HFFc6 (cell line): ENCODE data around the gene TTBK2. TPM values are rescaled to one million over a fixed set of nuclear protein-coding genes. Genes with fewer than 3 reads are reported as not detected.

ENCODE experiments used
- DNase-seq: peaks from one replicate; pipeline ENCODE4 v3.0.0-alpha.2; 2018
- H3K27ac Mint-ChIP-seq: 2 replicates; pipeline ENCODE4 v1.8.0; 2020; ENCODE audit warnings: mild to moderate bottlenecking, mixed read lengths
- H3K27me3 Mint-ChIP-seq: 2 replicates; pipeline ENCODE4 v1.8.0; 2021; ENCODE audit warnings: mild to moderate bottlenecking, moderate library complexity, mixed read lengths; ENCODE audit not compliant: insufficient read depth
- H3K36me3 Mint-ChIP-seq: 2 replicates; pipeline ENCODE4 v1.8.0; 2021; ENCODE audit warnings: low read depth, mixed read lengths
- H3K4me1 Mint-ChIP-seq: 2 replicates; pipeline ENCODE4 v1.8.0; 2020; ENCODE audit warnings: low read depth, mixed read lengths
- H3K4me3 Mint-ChIP-seq: 2 replicates; pipeline ENCODE4 v1.8.0; 2020; ENCODE audit warnings: mild to moderate bottlenecking, moderate library complexity, mixed read lengths
- H3K9me3 Mint-ChIP-seq: 2 replicates; pipeline ENCODE4 v1.8.0; 2020; ENCODE audit warnings: mild to moderate bottlenecking, mixed read lengths
- CTCF ChIP-seq: fragments of 200-600 bp; sonication (generic); IDR thresholded peaks from 2 replicates; pipeline ENCODE4 v1.5.0; 2021; ENCODE audit warnings: antibody characterized with exemption, mild to moderate bottlenecking
- total RNA-seq, 6 experiments: library from RNA; stranded (reverse); fragmentation: NEBNext Ultra II Directional; extraction: Animal tissue kit (Norgen Biotek cat#: 25700); gene quantifications; 2 replicates in 1 of 6; 3 replicates in 5 of 6; pipeline ENCODE4 v1.2.3, GENCODE V29; 2021

The TTBK2 gene
- total RNA-seq, 6 experiments from 2014 or later: 9.4 to 12.6 (median 10.2) TPM

- Mint-ChIP-seq H3K27ac (no peak overlapping the region), H3K4me3 (no peak overlapping the region), H3K9me3 (no peaks in the 10 kb centered on the region; the same call in 1 of the 2 replicates), H3K36me3 (peaks cover 25% of the 10 kb centered on the region), H3K4me1 (no peaks in the 10 kb centered on the region), H3K27me3 (no peaks in the 10 kb centered on the region)
- TF ChIP-seq CTCF: no peak
- DNase-seq: no peak
Observed at GRCh38 chr15:42749266-42749665, 171.3 kb downstream of the TTBK2 start.

- no peaks in the 10 kb centered on the region for H3K27me3 Mint-ChIP-seq
- H3K27ac Mint-ChIP-seq: no peak overlapping the region
- peaks cover 5% of the 10 kb centered on the region; the same call in 1 of the 2 replicates for H3K36me3 Mint-ChIP-seq
- H3K4me3 Mint-ChIP-seq: no peak overlapping the region
- H3K9me3 Mint-ChIP-seq: no peaks in the 10 kb centered on the region
- no peak for DNase-seq
- no peak for TF ChIP-seq CTCF
- H3K4me1 Mint-ChIP-seq: peaks cover 6% of the 10 kb centered on the region; the same call in 1 of the 2 replicates
Observed at GRCh38 chr15:42744195-42744594, 176.4 kb downstream of the TTBK2 start.

DNA sequence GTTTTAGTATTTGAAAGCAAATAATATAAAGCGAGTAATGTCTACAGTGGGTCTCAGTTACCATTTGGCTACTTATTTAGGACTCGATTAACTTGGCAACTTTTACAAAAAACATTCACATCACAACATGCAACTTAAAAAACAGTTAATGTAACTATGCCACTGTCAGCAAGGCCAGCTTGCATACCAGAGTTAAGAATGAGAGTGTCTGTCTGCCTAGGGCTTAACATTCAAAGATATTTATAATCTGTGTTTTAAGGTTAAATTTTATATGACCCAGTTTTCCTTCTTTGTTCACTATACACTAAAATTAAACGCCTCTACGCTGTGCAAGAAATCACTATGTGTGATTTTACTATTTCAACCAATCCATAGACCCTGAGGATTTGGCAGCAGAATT, 178.4 kb downstream of the TTBK2 start:
- DNase-seq: no peak
- H3K36me3 Mint-ChIP-seq: peaks cover 5% of the 10 kb centered on the region; the same call in 1 of the 2 replicates
- H3K9me3 Mint-ChIP-seq: no peaks in the 10 kb centered on the region
- peaks cover 14% of the 10 kb centered on the region for H3K4me1 Mint-ChIP-seq
- no peak overlapping the region for H3K4me3 Mint-ChIP-seq
- H3K27ac Mint-ChIP-seq: no peak overlapping the region
- no peak for TF ChIP-seq CTCF
- no peaks in the 10 kb centered on the region for H3K27me3 Mint-ChIP-seq

GRCh38 chr15:42741710-42742109, 178.9 kb downstream of the TTBK2 start:
- Mint-ChIP-seq H3K9me3 (no peaks in the 10 kb centered on the region), H3K27ac (no peak overlapping the region), H3K27me3 (no peaks in the 10 kb centered on the region), H3K36me3 (peaks cover 5% of the 10 kb centered on the region; the same call in 1 of the 2 replicates), H3K4me3 (no peak overlapping the region), H3K4me1 (peaks cover 14% of the 10 kb centered on the region)
- no peak for TF ChIP-seq CTCF
- DNase-seq: no peak

DNA sequence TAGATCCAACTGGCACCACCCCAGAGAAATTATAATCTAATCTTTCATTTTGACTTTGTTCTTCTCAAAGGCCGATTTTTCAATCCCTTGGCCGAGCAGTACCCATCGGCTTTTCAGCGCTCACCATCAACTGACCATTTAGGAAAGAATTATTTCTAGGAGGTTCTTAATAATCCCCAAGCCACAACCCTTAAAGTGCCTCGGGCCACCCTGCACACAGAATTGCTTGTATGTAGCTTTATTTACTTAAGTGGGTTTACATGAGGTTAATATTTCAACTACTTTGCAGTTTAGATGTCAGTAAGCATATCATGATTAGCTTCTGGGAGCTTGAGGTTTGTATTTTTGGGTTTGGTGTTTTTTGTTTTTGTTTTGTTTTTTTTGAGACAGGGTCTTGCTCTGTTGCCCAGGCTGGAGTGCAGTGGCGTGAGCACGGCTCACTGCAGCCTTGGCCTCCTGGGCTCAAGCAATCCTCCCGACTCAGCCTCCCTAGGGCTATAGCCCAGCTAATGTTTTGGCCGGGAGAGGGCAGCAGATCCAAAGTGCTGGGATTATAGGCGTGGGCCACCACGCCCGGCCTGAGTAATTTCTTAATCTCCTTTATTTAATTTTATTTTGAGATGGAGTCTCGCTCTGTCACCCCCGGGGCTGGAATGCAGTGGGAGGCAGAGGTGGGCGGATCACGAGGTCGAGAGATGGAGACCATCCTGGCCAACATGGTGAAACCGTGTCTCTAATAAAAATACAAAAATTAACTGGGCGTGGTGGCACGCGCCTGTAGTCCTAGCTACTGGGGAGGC, 182.8 kb downstream of the TTBK2 start:
- H3K36me3 Mint-ChIP-seq: peaks cover 10% of the 10 kb centered on the region; the same call in 1 of the 2 replicates
- DNase-seq: no peak
- H3K27ac Mint-ChIP-seq: peak overlapping the region; percentile 80
- no peaks in the 10 kb centered on the region for H3K9me3 Mint-ChIP-seq
- no peaks in the 10 kb centered on the region for H3K27me3 Mint-ChIP-seq
- peak; percentile 56 for TF ChIP-seq CTCF
- peak overlapping the region; percentile 85 for H3K4me3 Mint-ChIP-seq
- H3K4me1 Mint-ChIP-seq: peaks cover 31% of the 10 kb centered on the region
